Measurements from ENCODE around the gene MEN1.

DNA sequence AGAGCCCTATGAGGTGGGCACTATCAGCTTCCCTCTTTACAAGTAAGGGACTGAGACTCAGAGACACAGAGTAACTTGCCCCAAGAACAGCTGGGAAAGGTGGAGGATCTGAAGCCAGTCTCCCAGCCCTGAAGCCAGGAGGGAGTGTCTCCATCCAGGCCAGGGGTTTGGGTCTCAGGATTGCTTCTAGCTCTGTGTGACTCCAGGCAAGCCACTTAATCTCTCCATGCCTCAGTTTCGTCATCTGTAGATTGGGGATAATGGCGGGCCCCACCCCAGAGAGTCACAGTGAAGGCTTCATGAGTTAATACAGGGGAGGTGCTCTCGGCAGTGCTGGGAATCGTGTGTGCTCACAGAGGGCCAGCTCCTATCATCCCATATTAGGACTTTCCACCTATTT is 17.9 kb downstream of the MEN1 start:
- no peak for TF ChIP-seq HEY1 (CRISPR knock-in tag; IDR thresholded peaks at IDR 0.05; ENCODE audit: borderline replicate concordance)
- TF ChIP-seq MTA1 (IDR thresholded peaks at IDR 0.05; ENCODE audit: borderline replicate concordance) = no peak
- no peak for TF ChIP-seq POLR2AphosphoS5 (IDR thresholded peaks at IDR 0.05; ENCODE audit: control insufficient read depth, insufficient read depth, low read depth, low read length)
- TF ChIP-seq, protein P1, sequence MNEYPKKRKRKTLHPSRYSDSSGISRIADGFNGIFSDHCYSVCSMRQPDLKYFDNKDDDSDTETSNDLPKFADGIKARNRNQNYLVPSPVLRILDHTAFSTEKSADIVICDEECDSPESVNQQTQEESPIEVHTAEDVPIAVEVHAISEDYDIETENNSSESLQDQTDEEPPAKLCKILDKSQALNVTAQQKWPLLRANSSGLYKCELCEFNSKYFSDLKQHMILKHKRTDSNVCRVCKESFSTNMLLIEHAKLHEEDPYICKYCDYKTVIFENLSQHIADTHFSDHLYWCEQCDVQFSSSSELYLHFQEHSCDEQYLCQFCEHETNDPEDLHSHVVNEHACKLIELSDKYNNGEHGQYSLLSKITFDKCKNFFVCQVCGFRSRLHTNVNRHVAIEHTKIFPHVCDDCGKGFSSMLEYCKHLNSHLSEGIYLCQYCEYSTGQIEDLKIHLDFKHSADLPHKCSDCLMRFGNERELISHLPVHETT (CRISPR knock-in tag; conservative IDR thresholded peaks at IDR 0.05 in 1 of 2, IDR thresholded peaks at IDR 0.05 in 1 of 2) = no peak
- TF ChIP-seq, protein P2, sequence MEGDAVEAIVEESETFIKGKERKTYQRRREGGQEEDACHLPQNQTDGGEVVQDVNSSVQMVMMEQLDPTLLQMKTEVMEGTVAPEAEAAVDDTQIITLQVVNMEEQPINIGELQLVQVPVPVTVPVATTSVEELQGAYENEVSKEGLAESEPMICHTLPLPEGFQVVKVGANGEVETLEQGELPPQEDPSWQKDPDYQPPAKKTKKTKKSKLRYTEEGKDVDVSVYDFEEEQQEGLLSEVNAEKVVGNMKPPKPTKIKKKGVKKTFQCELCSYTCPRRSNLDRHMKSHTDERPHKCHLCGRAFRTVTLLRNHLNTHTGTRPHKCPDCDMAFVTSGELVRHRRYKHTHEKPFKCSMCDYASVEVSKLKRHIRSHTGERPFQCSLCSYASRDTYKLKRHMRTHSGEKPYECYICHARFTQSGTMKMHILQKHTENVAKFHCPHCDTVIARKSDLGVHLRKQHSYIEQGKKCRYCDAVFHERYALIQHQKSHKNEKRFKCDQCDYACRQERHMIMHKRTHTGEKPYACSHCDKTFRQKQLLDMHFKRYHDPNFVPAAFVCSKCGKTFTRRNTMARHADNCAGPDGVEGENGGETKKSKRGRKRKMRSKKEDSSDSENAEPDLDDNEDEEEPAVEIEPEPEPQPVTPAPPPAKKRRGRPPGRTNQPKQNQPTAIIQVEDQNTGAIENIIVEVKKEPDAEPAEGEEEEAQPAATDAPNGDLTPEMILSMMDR (IDR thresholded peaks at IDR 0.05 in 2 of 3, conservative IDR thresholded peaks at IDR 0.05 in 1 of 3; ENCODE audit: insufficient read depth in 2 of 3, low read depth in 1 of 3, low read length in 3 of 3) = no peak
- no peak for TF ChIP-seq RAD21 (CRISPR knock-in tag; conservative IDR thresholded peaks at IDR 0.05 in 1 of 2, IDR thresholded peaks at IDR 0.05 in 1 of 2)
- TF ChIP-seq, protein P3, sequence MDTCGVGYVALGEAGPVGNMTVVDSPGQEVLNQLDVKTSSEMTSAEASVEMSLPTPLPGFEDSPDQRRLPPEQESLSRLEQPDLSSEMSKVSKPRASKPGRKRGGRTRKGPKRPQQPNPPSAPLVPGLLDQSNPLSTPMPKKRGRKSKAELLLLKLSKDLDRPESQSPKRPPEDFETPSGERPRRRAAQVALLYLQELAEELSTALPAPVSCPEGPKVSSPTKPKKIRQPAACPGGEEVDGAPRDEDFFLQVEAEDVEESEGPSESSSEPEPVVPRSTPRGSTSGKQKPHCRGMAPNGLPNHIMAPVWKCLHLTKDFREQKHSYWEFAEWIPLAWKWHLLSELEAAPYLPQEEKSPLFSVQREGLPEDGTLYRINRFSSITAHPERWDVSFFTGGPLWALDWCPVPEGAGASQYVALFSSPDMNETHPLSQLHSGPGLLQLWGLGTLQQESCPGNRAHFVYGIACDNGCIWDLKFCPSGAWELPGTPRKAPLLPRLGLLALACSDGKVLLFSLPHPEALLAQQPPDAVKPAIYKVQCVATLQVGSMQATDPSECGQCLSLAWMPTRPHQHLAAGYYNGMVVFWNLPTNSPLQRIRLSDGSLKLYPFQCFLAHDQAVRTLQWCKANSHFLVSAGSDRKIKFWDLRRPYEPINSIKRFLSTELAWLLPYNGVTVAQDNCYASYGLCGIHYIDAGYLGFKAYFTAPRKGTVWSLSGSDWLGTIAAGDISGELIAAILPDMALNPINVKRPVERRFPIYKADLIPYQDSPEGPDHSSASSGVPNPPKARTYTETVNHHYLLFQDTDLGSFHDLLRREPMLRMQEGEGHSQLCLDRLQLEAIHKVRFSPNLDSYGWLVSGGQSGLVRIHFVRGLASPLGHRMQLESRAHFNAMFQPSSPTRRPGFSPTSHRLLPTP (IDR thresholded peaks at IDR 0.05; ENCODE audit: borderline replicate concordance, extremely low read depth, insufficient read length) = no peak
- no peak for TF ChIP-seq ZNF121 (CRISPR knock-in tag; conservative IDR thresholded peaks at IDR 0.05)
- TF ChIP-seq, protein P4, sequence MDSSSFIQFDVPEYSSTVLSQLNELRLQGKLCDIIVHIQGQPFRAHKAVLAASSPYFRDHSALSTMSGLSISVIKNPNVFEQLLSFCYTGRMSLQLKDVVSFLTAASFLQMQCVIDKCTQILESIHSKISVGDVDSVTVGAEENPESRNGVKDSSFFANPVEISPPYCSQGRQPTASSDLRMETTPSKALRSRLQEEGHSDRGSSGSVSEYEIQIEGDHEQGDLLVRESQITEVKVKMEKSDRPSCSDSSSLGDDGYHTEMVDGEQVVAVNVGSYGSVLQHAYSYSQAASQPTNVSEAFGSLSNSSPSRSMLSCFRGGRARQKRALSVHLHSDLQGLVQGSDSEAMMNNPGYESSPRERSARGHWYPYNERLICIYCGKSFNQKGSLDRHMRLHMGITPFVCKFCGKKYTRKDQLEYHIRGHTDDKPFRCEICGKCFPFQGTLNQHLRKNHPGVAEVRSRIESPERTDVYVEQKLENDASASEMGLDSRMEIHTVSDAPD (CRISPR knock-in tag; IDR thresholded peaks at IDR 0.05) = no peak
- no peak for TF ChIP-seq C11orf30 (IDR thresholded peaks at IDR 0.05; ENCODE audit: low read depth)
- TF ChIP-seq FOS (IDR thresholded peaks at IDR 0.05; ENCODE audit: extremely low read depth, insufficient read length) = no peak
- TF ChIP-seq ESRRA (IDR thresholded peaks at IDR 0.05; ENCODE audit: borderline replicate concordance, low read depth) = no peak
